NCI-H526 (cell line): ENCODE data around the gene SLC16A10.
"Not testable (repeated sequence)": the region's sequence is repeated elsewhere in the genome, so short reads cannot be mapped to it uniquely, and the experiment has no call there.

Experiments
- DNase-seq, 2 experiments: peaks; one replicate each; lab custom pipeline; 2025; lab: John Stamatoyannopoulos, UW

The SLC16A10 gene

DNA sequence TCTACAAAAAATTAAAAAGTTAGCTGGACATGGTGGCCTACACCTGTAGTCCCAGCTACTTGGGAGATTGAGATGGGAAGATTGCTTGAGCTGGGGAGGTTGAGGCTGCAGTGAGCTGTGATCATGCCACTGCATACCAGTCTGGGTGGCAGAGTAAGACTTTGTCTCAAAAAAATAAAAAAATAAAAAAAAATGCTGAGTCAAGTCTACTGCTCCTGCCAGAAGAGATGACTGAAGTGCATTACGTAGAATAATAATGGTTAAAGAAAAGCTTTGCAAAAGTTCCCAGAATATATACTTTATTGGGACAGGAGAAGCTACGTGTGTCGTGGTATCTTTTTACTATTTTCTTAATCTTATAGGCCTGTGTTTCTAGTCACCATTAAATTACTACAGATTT lies 125.3 kb downstream of the SLC16A10 start:
- no peak for DNase-seq

DNA sequence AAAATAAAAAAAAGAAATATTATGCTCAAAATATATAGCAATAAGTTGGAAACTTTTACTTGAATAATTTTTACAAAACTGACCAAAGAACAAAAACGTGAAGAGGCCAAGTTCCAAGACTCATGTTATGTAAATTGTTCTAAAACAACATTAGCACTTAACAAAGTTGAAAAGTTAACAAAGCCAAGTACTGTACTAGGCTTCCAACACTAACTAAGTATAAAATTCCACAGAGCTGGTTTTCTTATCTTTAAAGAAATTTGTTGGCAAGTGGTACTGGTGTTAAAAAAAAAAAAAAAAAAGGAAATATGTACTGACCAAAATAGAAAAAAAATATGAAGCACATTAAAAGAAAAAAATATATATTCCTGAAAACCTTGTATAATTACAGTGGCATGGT lies 127.8 kb downstream of the SLC16A10 start:
- no peak for DNase-seq

DNA sequence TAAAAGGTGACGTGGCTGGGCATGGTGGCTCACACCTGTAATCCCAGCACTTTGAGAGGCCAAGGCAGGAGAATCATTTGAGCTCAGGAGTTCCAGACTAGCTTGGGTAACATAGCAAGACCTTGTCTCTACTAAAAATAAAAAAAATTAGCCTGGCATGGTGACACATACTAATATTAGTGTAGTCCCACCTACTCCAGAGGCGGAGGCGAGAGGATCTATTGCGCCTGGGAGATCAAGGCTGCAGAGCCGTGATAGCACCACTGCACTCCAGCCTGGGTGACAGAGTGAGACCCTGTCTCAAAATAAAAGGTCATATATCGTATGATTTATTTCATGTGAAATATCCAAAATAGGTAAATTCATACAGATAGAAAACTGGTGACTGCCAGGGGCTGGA lies 132.5 kb downstream of the SLC16A10 start:
- no peak for DNase-seq

- no peak for DNase-seq
Observed at GRCh38 chr6:111220383-111221031, 133.2 kb downstream of the SLC16A10 start.

DNA sequence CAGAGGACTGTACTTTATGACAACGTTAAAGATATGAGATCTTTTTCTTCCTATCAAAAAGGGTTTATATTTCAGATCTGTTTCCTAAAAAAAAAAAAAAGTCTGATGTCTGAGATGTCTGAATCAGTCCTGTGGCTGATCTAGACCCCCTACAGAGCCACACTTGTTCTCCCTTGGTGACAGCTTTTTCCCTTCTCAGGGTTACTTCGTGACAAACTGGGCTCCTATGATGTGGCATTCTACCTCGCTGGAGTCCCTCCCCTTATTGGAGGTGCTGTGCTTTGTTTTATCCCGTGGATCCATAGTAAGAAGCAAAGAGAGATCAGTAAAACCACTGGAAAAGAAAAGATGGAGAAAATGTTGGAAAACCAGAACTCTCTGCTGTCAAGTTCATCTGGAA lies 134.5 kb downstream of the SLC16A10 start:
- no peak for DNase-seq

DNA sequence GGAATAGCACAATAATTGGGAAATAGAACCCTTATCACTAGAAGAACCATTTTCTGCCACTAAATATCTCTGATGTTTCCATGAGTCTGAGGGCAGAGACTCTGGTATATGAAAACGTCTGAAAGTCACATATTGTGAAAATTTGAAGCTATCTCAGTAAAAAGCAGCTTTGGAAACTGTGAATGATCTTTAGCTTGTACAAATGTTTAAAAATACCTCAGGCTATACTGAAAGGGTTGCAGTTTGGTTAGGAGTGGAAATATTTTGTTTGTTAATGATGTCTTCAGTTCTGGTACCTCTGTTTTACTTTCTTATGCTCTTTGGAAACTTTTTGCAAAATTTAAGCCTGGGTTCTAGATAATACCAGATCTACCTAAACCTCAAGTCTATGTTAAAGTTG lies 135.0 kb downstream of the SLC16A10 start:
- no peak for DNase-seq

DNA sequence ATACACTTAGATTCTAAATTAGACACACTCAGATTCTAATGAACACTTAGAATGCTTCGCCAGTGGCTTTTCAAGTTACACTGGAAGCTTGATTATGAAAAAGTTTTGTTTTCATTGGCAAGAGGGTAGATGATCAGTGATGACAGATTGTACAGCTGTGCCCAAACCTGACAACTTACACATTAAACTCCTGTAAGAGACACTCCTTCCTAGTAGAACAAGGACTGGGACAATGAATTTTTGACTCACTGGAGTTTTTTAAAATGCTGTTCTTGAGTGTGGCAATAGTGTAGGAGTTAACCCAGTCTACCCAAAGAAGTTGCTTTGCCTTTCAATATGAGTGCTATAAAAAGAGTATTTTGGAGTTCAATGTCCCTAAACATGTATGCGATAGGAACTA lies 140.8 kb downstream of the SLC16A10 start:
- DNase-seq: no peak

GRCh38 chr6:111230351-111231089 lies 143.2 kb downstream of the SLC16A10 start:
- no peak for DNase-seq

DNA sequence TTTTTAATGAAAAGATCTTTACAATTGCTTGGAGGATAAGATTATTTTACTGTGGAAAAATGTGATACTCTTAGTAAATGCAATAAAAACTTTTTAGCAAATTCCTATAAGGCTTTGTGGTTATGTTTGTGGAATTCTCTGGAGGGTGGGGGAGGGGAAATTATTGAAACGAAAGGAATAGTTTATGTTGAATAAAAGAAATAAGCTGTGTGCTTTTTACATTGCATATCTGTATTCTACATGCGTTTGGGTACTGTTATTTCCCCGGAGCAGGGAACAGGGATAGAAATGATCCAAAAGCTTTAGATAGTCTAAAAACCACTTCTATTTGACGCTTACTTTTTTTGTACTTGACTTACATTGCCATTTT lies 143.8 kb downstream of the SLC16A10 start:
- no peak for DNase-seq

DNA sequence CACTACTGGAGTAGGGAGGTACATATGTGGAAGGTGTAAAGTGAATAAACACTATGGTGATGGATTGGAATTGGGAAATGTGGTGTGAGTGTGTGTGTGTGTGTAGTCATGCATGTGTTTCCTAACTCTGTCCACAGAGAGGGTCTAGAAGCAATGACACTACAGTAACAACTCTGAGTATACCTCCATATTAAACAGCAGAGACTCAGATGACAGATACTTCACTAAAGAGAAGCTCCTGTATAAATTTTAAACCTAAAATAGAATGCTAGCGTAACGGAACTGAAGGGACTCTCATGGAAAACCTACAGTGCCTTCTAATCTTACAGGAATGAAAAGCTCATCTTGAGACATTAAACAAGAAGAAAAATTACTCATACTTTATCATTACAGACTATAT lies 150.5 kb downstream of the SLC16A10 start:
- DNase-seq: no peak

DNA sequence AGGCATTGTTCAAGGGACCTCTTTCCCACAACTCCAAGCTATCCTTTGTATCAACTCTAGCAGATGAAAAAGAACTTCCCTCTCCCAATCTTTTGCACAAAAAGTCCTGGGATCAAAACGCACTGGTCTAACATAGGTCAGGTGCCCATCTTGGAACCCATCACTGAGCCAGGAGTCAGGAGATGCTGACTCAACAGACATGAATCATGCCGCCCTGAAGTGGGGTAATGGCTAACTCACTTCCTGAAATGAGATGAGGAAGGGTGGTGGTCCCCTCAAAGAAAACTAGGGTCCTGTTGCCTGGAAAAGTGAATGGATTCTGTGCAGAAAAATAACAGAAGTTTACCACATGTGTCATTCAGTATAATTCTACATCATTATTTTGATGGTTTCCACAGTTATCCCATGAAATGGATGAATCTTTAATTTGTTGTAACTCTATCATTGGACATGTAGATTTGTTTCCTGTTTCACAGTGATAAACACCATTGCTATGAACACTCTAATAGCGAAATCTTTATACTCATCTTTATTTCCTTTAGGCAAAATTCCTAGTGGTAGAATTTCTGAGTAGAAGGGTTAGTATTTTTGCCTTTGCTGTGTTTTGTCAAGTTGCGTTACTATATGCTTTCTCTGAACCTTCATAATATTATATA lies 151.3 kb downstream of the SLC16A10 start:
- DNase-seq: no peak

DNA sequence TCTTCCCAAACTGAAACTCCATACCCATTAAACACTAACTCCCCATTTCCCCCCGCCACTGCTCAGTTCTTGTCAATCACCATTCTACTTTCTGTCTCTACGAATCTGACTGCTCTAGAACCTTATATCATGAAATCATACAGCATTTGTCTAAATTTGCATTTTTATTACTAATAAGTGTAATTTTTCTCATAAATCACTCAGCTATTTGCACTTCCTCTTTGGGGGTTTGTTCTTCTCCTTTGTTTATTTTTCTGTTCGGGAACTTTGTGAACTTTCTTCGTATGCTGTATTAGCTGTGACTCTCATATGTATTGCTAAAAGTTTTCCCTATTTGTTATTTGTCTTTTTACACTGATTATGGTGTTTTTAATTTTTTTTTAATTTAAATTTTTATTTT lies 152.2 kb downstream of the SLC16A10 start:
- DNase-seq: no peak

- DNase-seq: no peak
Observed at GRCh38 chr6:111242452-111242851, 155.1 kb downstream of the SLC16A10 start.

DNA sequence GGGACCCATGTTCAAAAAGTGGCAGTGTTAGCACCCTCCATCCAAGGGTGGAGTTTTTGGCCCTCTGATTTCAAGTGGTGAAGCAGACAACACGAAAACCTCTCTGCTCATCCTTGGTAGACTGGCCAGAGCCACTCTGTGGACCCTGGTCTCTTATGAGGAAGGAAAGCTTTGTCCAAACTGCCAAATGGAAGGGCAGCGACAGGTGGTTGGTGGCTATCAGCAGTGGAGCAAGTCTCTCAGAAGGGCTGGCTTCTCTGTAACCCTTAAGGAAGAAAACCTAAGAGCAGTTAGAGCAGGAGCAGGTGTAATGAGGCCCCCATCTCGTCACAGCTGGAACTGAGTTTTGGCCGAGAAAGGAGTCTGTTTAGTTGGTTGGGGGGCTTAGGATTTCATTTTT lies 155.8 kb downstream of the SLC16A10 start:
- DNase-seq: no peak

DNA sequence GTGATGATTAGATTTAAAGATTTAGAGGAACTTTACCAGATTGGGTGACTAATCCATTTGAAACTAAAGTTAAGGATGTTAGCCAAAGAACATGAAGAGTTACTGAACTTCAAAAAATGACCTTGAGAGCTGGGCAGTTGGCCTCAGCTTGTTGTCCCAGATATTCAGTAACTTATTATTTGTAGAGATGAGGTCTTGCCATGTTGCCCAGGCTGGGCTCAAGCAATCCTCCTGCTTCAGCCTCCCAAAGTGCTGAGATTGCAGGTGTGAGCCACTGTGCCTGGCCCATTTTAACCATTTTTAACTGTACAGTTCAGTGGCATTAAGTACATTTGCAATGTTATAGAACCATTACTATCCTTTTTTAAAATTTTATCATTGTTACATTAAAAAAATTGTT lies 161.5 kb downstream of the SLC16A10 start:
- no peak for DNase-seq

DNA sequence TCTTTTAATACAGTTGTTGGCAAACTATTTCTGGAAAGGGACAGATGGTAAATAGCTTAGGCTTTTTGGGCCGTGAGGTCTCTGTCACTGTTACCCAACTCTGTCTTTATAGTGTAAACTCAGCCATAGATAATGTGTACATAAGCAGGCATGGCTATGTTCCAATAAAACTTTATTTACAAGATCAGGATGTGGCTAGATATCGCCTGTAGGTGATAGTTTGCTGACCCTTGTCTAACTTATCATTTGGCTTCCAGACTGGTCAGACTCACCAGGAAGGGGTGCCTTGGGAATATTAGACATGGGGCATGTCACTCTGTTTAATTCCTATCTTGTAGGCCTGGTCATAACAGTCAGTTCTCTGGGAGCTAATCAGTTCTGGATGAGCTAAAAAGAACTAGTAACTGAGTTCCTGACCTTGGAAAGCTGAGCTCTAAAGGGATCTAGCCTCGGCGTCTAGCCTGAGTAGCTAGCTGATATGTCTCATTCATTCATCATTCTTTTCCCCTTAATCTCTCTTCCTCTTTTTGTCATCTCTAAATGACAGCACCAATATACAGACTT lies 163.6 kb downstream of the SLC16A10 start:
- no peak for DNase-seq

DNA sequence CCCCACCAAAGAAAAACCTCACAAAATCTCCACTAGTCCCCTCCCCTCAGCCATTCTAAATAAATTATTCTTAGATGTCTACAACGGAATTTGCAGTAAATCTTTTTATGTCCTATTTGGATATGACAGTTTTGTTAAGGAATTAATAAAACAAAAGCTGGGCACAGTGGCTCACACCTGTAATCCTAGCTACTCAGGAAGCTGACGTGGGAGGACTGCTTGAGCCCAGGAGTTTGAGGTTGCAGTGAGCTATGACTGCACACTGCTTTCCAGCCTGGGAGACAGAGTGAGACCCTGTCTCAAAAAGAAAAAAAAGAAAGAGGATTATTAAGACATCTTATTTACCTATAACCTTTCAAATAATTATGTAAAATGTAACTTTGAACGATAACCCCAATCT lies 165.4 kb downstream of the SLC16A10 start:
- DNase-seq: no peak

DNA sequence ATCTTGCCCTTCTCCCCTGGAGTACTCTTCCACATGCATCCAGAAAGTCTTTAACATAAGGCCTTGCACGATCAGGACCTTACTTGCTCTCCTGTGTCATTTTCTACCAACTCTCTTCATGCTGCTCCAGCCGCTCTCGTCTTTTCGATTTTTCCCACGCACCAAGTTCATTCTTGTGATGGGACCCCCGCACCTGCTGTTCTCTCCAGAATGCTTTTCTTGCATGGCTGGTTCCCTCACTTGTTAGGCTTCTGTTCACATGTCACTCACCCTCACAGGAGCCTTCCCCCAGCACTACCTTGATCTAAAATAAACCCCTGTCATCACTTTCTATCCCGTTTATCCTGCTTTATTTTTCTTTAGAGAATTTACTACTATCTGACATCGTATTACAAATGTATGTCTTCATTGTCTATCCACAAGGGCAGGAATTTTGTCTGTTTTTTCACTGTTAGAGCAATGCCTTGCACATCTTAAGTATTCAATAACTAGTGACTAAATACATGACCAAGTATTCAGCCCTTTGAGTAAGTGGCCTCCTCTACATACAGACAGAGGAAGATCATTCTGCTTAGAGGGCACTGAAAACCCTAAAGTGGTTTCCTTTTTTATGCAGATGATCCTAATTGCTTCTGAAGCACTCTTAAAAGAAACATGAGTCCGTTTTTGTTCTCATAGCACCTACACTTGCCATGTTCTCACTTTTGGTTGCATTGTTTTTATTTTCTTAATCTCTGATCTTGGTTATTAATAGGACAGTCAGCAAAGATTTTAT lies 166.9 kb downstream of the SLC16A10 start:
- DNase-seq: no peak

DNA sequence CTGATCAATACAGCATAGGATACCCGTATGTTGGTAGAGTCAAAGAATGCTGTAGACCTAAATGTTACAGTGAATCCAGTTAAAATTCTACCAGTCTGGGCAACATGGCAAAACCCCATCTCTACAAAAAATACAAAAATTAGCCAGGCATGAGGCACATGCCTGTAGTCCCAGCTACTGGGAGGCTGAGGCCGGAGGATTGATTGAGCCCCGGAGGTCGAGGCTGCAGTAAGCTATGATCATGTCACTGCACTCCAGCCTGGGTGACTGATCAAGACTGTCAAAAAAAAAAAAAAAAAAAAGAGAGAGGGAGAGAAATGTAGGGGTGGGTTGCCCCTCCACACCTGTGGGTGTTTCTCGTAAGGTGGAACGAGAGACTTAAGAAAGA lies 167.5 kb downstream of the SLC16A10 start:
- no peak for DNase-seq

- DNase-seq: not testable (repeated sequence)
Observed at GRCh38 chr6:111255838-111256237, 168.5 kb downstream of the SLC16A10 start.

- DNase-seq: peak in 1 of 2 experiments; percentile 33
Observed at GRCh38 chr6:111256646-111257045, 169.3 kb downstream of the SLC16A10 start.

DNA sequence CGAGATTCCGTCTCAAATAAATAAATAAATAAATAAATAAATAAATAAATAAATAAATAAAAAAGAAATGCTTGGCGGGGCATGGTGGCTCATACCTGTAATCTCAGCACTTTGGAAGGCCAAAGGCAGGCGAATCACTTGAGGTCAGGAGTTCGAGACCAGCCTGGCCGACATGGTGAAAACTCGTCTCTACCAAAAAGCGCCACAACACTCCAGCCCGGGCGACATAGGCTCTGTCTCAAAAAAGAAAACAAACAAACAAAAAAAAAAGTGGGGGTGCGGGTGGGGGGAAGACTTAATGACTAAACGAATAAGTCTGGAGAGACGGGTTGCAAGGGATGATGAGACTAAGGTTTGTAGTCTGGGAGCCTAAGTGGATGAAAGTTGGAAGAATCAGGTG lies 170.7 kb downstream of the SLC16A10 start:
- no peak for DNase-seq
